NCI-H146 (cell line): ENCODE measurements around the gene ZFYVE16.
"Not testable (repeated sequence)": the region's sequence is repeated elsewhere in the genome, so short reads cannot be mapped to it uniquely, and the experiment has no call there.

ENCODE experiments used
- DNase-seq: peaks from one replicate; lab custom pipeline; 2025; lab: John Stamatoyannopoulos, UW

ZFYVE16 gene

DNA sequence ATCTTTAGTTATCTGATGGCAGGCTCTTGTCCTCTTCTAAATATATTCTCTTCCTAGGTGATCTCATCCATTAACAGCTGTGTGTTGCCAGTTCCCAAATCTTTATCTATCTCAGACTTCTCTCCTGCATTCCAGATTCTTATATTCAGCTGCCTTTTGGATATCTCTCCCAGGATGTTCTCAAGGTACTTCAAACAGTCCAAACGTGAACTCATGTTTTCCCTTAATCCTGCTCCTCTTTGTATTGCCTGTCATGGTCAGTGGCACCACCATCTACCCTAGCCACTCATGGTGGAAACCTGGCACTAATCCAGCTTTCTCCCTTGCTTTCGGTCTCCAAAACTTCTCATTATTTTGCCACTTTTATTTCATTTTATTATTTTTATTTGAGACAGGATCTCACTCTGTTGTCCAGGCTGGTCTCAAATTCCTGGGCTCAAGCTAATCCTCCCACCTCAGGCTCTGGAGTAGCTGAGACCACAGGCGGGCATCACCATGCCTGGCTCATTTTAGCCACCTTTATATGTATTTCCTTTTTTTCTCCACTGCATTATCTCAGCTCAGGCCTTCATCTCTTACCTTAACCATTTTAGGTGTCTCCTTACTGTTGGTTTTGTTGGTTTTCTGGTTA is 3.8 kb downstream of the ZFYVE16 start:
- DNase-seq: no peak

DNA sequence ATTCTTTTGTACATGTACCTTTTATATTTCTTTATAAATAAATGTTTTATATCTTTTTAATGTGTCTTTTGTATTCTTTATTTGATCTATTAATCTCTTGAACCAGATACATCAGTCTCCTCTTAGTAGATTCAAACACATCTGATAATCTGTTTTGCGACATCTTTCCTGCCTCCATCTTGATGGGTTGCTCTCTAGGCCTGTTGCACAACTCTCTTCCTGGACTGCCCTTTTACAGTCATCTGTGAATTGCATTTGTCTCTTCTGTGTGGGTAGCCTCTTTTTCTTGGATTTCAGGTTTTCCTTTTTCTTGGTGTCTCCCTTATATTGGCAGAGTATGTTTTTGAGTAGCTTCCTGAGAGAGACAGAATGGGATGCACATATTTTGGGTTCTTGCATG is 6.2 kb downstream of the ZFYVE16 start:
- DNase-seq: no peak

DNA sequence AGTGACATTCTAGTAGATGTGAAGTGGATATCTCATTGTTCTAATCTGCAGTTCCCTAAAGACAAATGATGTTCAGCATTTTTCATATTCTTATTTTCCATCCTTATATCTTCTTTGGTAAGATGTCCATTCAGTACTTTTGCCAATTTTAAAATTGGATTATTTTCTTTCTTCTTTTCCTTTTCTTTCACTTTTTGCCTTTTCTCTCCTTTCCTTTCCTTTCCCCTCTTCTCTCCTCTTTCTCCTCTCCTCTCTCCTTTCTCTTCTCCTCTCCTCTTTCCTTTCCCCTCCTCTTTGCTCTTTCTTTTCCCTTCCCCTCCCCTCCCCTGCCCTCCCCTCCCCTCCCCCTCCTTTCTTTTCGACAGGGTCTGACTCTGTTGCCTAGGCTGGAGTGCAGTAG is 10.1 kb downstream of the ZFYVE16 start:
- no peak for DNase-seq

DNA sequence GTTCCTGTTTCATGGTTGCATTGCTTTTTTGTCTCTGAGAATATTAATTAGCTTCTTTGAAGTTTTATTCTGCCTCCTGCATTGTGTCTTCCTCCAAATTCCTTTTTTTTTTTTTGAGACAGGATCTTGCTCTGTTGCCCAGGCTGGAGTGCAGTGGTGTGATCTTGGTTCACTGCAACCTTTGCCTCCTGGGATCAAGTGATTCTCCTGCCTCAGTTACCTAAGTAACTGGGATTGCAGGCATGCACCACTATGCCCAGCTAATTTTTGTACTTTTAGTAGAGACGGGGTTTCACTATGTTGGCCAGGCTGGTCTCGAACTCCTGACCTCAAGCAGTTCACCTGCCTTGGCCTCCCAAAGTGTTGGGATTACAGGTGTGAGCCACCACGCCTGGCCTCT is 16.5 kb downstream of the ZFYVE16 start:
- DNase-seq: not testable (repeated sequence)

DNA sequence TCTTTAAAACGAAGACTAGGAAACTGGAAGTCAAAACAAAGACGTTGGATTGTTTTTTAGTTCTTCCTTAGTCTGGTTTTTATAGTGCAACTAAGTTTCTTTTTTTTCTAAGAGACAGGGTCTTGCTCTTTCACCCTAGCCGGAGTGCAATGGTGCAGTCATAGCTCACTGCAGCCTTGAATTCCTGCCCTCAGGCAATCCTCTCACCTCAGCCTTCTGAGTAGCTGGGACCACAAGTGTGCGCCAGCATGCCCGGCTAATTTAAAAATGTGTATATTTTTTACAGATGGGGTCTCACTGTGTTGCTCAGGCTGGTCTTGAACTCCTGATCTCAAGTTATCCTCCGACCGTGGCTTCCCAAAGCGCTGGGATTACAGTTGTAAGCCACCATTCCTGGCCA is 27.6 kb downstream of the ZFYVE16 start:
- no peak for DNase-seq

DNA sequence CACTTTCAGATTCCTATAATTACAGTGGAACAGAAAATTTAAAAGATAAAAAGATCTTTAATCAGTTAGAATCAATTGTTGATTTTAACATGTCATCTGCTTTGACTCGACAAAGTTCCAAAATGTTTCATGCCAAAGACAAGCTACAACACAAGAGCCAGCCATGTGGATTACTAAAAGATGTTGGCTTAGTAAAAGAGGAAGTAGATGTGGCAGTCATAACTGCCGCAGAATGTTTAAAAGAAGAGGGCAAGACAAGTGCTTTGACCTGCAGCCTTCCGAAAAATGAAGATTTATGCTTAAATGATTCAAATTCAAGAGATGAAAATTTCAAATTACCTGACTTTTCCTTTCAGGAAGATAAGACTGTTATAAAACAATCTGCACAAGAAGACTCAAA is 29.5 kb downstream of the ZFYVE16 start:
- DNase-seq: no peak

DNA sequence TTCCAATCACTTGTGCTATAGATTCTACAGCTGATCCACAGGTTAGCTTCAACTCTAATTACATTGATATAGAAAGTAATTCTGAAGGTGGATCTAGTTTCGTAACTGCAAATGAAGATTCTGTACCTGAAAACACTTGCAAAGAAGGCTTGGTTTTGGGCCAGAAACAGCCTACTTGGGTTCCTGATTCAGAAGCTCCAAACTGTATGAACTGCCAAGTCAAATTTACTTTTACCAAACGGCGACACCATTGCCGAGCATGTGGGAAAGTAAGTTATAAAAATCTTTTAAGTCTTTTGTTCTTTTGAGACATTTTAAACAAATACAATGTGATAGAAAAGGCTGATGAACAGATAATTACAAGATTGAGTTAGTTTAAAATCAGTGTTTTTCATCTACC is 30.9 kb downstream of the ZFYVE16 start:
- no peak for DNase-seq

DNA sequence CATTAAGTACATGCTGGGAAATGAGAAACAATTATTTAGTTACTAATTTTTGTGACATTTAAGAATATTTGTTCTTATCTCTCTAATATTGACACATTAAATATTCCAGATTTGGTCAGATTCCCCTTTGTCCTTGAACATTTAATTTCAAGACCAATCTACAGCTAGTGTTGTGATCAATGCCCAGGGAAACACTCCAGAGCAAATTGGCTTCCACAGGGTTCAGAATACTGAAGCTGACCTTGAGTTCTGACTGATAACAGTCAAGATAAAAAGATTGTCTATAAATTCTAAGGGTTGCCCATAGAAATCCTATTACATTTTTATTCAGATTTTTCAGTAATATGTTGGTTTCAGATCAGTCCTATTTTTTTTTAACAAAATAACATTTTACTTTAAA is 31.3 kb downstream of the ZFYVE16 start:
- peak; percentile 5 for DNase-seq

DNA sequence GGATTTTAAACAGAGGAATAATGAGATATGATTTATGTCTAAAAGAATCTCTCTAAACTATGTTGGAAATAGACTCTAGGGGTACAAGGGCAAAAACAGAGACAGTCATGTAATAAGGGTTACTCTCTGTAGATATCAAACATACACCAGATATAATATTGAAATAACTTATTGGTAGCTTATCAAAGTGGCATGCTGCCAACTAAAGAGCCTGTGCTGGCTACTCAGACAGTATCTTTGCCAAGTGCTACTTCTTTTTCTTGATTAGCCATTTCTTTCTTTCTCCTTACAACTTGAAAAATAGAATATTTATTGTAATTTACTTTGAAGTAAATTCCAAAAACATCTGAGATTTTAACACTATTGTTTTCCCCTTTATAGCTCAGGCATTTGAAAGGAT is 34.9 kb downstream of the ZFYVE16 start:
- DNase-seq: no peak

DNA sequence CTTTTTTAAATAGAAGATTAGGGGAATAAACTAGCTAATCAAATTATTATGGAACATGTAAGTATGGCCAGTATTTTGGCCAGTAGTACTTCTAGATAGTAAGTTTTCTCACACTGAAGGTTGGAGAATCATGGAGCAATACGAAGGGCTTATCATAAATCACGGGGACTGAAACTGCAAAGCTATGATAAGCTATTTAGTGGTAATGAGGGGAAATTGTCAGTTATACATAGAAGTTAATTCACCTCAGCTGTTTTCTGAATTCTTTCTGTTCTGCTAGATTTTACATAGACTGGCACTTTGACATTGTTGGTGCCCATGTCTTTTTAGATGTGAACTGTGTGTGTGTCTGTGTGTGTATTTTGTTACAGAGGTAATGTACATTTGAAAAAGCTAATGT is 45.5 kb downstream of the ZFYVE16 start:
- no peak for DNase-seq

DNA sequence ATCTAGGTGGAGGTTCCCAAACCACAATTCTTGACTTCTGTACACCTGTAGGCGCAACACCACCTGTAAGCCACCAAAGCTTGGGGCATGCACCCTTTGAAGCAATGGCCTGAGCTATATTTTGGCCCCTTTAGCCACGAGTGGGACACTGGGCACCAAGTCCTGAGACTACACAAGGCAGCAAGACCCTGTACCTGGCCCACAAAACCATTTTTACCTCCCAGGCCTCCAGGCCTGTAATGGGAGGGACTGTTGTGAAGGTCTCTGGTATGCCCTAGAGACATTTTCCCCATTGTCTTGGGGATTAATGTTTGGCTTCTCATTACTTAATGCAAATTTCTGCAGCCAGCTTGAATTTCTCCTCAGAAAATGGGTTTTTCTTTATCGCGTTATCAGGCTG is 55.4 kb downstream of the ZFYVE16 start:
- no peak for DNase-seq

DNA sequence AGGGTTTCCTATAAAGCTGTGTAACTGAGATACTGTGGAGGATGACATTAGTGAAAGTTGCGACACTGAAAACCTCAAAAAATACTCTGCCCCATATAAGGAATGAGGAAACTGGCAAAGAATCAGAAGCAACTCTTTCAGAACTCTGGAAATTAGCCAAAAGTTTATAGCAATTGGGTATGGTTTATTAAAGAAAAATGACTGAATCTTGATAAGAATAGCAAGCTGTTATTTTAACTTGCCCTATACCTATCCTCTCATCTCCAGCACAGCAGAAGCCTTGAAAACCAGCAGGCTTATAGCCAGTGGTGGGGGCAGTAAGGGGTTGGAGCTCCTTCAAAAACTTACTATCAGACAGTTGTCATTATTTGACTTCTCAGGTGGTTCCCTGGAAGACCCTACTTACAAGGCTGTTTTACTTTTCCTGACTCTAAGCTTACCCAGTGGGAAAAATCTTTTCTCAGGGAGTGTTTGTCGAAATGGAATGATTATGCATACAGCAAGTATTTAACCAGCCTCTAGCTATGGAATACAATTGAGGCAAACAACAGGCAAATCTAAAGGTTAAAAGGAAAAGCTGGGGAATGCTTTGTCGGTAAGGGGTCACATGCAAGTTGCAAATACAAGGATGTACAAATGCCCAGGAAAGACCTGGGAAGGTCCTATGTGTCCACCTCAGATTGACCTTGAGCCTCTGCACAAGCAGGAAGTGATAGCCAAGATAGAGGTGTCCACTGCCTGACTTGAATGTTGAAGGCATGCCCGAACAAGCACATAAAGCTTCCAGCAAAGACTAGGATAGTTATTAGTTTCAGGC is 59.0 kb downstream of the ZFYVE16 start:
- DNase-seq: no peak

DNA sequence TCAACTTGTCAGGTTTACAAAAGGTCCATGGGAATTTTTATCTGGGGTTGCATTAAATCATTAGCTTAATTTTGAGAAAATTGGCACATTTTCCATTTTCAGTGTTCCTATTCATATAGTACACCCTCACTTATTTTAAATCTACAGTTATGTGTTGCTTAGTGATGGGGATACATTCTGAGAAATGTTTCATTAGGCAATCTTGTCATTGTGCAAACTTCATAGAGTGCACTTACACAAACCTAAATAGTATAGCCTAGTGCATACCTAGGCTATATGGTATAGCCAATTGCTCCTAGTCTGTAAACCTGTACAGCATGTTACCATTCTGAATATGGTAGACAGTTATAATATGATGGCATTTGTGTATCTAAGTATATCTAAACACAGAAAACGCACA is 60.3 kb downstream of the ZFYVE16 start:
- DNase-seq: no peak

DNA sequence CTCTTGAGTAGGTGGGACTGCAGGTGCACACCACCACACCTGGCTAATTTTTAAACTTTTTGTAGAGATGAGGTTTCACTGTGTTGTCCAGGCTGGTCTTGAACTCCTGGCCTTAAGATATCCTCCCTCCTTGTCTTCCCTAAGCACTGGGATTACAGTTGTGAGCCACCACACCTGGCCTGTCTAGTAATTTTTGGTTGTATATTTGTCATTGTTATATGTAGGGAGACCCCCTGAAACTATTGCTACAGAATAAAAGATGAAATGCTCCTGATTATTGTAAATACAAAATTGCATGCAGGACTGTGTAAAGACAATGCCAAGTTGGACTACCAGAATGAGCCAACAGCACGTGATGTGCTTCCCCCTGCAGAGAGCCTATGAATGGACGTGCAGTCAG is 62.8 kb downstream of the ZFYVE16 start:
- not testable (repeated sequence) for DNase-seq

DNA sequence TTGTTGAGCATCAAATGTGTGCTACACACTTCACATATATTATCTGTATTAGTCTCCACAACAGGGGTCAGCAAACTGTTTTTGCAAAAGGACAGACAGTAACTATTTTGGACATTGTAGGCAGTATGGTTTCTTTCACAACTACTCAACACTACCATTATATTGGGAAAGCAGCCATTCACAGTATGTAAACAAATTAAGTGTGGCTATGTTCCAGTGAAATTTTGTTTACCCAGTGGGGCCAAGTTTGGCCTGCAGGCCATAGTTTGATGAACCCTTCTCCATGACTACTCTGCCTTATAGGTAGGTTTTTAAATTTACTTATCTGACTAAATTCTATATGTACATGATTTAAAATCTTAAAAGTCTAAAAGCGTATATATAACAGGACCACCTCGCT is 67.1 kb downstream of the ZFYVE16 start:
- no peak for DNase-seq

DNA sequence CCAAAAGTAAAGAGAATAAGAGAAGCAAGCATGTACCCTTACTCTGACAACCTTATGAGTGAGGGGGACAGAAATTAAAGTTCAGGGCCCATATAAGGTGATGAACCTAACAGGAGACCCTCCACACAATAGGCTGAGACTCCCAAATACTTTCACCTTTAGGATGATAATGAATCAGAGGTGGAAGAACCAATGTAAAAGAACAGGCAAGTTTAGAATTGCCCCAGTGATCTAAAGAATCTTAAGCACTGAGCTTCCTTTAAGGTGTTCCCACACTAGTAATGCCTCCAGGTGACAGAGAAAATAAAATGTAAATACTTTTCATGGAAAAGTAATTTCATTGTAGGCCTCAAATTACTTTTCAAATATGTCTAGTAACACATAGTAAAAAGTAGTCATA is 71.8 kb downstream of the ZFYVE16 start:
- no peak for DNase-seq

DNA sequence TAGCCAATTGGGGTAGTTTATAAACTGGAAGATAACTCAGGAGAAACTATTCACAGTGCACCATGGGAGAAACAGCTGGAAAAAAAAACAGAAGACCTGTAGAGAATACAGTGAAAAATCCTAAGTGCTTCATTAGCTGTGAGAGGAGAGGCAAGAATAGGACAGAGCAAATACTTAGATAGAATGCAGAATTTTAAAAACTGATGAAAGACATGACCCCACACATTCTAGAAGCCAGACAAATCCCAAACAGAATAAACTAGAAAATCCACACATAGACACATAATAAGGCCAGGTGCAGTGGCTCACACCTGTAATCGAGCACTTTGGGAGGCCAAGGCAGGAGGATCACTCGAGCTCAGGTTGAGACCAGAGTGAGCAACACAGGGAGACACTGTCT is 72.5 kb downstream of the ZFYVE16 start:
- no peak for DNase-seq

DNA sequence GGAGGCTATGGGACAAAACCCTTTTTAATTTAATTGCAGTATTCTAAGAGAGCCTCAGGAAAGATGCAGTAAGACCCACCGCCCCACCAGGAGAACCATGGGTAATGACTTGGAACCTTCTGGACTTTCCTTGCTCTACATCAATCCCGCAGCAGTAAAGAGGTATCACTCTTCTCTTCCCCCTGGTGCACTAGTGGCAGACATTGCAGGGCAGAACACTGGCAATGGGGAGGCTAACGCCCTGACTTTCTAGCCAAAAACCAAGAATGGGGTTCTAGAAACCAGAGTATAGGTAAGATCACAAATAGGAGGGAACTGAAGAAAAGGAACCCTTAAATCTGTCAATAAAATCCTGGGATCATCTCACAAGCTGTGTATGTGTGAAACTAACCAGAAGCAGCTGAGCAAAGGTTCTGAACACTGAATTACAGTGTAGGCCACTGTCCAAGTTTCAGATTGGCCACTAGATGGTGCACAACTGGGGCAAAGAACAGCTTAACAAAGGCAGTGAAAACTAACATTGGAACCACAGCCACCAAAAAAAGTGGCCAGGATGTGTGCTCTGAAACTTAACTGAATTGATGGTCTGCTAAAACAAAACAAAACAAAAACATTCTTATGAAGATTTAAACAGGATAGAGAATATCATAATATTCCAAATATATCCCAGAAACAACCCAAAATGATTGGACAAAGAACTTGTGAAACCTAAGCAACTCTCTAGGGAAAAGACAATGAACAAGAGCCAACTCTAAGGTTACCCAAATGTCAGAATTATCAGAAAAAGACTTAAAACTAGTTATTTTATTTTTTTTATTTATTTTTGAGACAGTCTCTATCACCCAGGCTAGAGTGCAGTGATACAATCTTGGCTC is 73.4 kb downstream of the ZFYVE16 start:
- DNase-seq: peak; percentile 32

DNA sequence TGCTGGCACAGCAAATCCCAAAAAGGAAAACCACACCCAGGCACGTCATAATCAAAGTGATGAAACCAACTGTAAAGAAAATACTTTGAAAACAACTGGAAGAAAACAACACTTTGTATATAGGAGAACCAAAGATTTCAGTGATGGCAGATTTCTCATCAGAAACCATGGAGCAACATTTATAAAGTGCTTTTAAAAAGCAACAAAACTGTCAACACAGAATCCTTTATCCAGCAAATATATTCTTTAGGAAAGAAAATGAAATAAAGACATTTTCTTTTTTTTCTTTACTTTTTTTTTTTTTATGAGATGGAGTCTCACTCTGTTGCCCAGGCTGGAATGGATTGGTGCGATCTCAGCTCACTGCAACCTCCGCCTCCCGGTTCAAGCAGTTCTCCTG is 74.7 kb downstream of the ZFYVE16 start:
- no peak for DNase-seq

DNA sequence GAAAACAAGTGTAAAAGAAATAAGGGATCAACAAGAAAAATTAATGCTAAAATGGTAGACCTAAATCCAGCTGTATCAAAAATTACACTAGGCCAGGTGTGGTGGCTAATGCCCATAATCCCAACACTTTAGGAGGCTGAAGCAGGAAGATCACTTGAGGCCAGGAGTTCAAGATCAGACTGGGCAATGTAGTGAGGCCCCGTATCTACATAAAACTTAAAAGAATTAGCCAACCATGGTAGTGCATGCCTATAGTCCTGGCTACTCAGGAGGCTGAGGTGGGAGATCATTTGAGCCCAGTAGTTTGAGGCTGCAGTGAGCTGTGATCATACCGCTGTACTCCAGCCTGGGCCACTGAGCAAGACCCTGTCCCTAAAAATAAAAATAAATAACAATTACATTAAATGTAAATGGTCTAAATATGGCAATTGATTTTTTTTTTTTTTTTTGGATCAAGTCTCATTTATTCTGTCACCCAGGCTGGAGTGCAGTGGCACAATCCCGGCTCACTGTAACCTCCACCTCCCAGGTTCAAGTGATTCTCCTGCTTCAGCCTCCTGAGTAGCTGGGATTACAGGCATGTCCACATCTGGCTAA is 75.9 kb downstream of the ZFYVE16 start:
- DNase-seq: no peak

DNA sequence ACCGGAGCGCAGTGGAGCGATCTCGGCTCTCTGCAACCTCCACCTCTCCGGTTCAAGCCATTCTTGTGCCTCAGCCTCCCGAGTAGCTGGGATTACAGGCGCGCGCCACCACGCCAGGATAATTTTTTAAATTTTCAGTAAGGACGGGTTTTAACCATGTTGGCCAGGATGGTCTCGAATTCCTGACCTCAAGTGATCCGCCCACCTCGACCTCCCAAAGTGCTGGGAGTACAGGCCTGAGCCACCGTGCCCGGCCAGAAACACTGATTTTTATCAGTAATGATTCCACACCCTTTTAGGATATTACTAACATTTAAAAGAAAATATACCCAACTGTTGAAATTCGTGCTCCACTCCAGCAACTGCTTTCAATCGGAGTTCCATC is 79.6 kb downstream of the ZFYVE16 start:
- no peak for DNase-seq
